Measurements from ENCODE around the gene TAAR1.
"Not testable (repeated sequence)": the region's sequence is repeated elsewhere in the genome, so short reads cannot be mapped to it uniquely, and the experiment has no call there.

DNA sequence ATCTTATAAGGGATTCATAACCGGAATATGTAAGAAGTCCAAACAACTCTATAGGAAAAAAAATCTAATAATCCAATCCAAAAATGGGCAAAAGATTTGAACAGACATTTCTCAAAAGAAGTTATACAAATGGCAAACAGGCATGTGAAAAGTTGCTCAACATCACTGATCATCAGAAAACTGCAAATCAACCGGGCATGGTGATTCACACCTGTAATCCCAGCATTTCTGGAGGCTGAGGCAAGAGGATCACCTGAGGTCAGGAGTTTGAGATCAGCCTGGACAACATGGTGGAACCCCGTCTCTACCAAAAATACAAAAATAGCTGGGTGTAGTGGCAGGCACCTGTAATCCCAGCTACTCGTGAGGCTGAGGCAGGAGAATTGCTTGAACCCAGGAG, 47.8 kb upstream of the TAAR1 start:
- TF ChIP-seq, protein P1, sequence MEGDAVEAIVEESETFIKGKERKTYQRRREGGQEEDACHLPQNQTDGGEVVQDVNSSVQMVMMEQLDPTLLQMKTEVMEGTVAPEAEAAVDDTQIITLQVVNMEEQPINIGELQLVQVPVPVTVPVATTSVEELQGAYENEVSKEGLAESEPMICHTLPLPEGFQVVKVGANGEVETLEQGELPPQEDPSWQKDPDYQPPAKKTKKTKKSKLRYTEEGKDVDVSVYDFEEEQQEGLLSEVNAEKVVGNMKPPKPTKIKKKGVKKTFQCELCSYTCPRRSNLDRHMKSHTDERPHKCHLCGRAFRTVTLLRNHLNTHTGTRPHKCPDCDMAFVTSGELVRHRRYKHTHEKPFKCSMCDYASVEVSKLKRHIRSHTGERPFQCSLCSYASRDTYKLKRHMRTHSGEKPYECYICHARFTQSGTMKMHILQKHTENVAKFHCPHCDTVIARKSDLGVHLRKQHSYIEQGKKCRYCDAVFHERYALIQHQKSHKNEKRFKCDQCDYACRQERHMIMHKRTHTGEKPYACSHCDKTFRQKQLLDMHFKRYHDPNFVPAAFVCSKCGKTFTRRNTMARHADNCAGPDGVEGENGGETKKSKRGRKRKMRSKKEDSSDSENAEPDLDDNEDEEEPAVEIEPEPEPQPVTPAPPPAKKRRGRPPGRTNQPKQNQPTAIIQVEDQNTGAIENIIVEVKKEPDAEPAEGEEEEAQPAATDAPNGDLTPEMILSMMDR (conservative IDR thresholded peaks at IDR 0.05 in 1 of 2, IDR thresholded peaks at IDR 0.05 in 1 of 2; ENCODE audit: low read depth in 1 of 2, low read length in 2 of 2), result not testable (repeated sequence)
- not testable (repeated sequence) for TF ChIP-seq EZH2 (IDR thresholded peaks at IDR 0.05; ENCODE audit: low read length, missing control alignments)

All from fibroblast of lung (primary cell).